ENCODE measurements around the gene HOXA11.

GRCh38 chr7:27211084-27211446 is 26.0 kb upstream of the HOXA11 start:
- TF ChIP-seq CTCF (IDR thresholded peaks at IDR 0.05) (no peak), POLR2A (IDR thresholded peaks at IDR 0.05) (no peak)
